Lung (tissue), 12 donors: ENCODE measurements around the gene TRIM63. TPM values are rescaled to one million over a fixed set of nuclear protein-coding genes. Genes with fewer than 3 reads are reported as not detected.

Experiments used
- ATAC-seq: fragments of 200-7000 bp; cut with Tn5 transposase; one replicate; pipeline ENCODE4 v1.9.1; 2020; ENCODE audit warnings: moderate number of reproducible peaks; ENCODE audit not compliant: insufficient read depth, low FRiP score
- DNase-seq, 3 donors: peaks; one replicate each; pipeline ENCODE4 v3.0.0-alpha.2; 2013 to 2017
- H3K27ac ChIP-seq, 2 donors: one replicate each; pipeline ENCODE4 v1.5.1; 2013; ENCODE audit warnings: mild to moderate bottlenecking in 2 of 2, moderate library complexity in 2 of 2, control low read depth in 1 of 2, inconsistent platforms in 1 of 2, low read depth in 1 of 2, low read length in 1 of 2
- H3K27me3 ChIP-seq, 3 donors: one replicate each; pipeline ENCODE4 v1.5.1; 2013; ENCODE audit warnings: low read length in 2 of 3; ENCODE audit not compliant: control insufficient read depth in 3 of 3, insufficient read depth in 3 of 3
- H3K36me3 ChIP-seq, 4 donors: one replicate each; pipeline ENCODE4 v1.5.1; 2013; ENCODE audit warnings: low read length in 4 of 4, mild to moderate bottlenecking in 1 of 4, moderate library complexity in 1 of 4; ENCODE audit not compliant: control insufficient read depth in 4 of 4, insufficient read depth in 4 of 4
- H3K4me1 ChIP-seq, 5 donors: one replicate each; pipeline ENCODE4 v1.5.1; 2013; ENCODE audit warnings: low read length in 5 of 5, mild to moderate bottlenecking in 2 of 5, moderate library complexity in 1 of 5; ENCODE audit not compliant: control insufficient read depth in 5 of 5, insufficient read depth in 5 of 5
- H3K4me3 ChIP-seq: one replicate; pipeline ENCODE4 v1.5.1; 2013; ENCODE audit warnings: mild to moderate bottlenecking, control low read depth, moderate library complexity
- H3K9ac ChIP-seq, 2 donors: one replicate each; pipeline ENCODE4 v1.5.1; 2013; ENCODE audit warnings: low read length in 2 of 2, control low read depth in 1 of 2; ENCODE audit not compliant: insufficient read depth in 1 of 2
- H3K9me3 ChIP-seq, 4 donors: one replicate each; pipeline ENCODE4 v1.5.1; 2013; ENCODE audit warnings: low read length in 3 of 4, mild to moderate bottlenecking in 1 of 4, moderate library complexity in 1 of 4; ENCODE audit not compliant: control insufficient read depth in 4 of 4, insufficient read depth in 3 of 4
- WGBS, 2 donors: extraction: QIAGEN DNeasy Blood & Tissue Kit; methylation state at CpG; one replicate each; pipeline ENCODE4 v1.1.7; 2013; 5-methylcytosine and 5-hydroxymethylcytosine counted together
- polyA plus RNA-seq, 2 donors: library from polyadenylated mRNA; stranded (reverse); fragments of 200-250 nt; gene quantifications; one replicate each; pipeline ENCODE4 v1.2.1, GENCODE V29; 2013
- total RNA-seq, 2 donors: library from RNA; depleted of rRNA in 1 of 2; stranded (reverse); fragments of >200 nt in 1 of 2; gene quantifications; one replicate each; pipeline ENCODE4 v1.2.1, GENCODE V29; 2014 to 2021
- TF ChIP-seq, protein P1 (sequence below): IDR thresholded peaks from 2 replicates; pipeline ENCODE4 v1.5.1; 2012; ENCODE audit warnings: mild to moderate bottlenecking; ENCODE audit errors: control extremely low read depth, extremely low read depth
- donor health status: control.
- donor health status: control.
- donor health status: Bipolar disorder and iron deficiency.
- donor health status: healthy.
- donor health status: DM: yes; HTN: yes; CAD: no.

TRIM63 gene
- total and polyA plus RNA-seq, 4 donors, result 0.12 to 0.31 (median 0.19) TPM

DNA sequence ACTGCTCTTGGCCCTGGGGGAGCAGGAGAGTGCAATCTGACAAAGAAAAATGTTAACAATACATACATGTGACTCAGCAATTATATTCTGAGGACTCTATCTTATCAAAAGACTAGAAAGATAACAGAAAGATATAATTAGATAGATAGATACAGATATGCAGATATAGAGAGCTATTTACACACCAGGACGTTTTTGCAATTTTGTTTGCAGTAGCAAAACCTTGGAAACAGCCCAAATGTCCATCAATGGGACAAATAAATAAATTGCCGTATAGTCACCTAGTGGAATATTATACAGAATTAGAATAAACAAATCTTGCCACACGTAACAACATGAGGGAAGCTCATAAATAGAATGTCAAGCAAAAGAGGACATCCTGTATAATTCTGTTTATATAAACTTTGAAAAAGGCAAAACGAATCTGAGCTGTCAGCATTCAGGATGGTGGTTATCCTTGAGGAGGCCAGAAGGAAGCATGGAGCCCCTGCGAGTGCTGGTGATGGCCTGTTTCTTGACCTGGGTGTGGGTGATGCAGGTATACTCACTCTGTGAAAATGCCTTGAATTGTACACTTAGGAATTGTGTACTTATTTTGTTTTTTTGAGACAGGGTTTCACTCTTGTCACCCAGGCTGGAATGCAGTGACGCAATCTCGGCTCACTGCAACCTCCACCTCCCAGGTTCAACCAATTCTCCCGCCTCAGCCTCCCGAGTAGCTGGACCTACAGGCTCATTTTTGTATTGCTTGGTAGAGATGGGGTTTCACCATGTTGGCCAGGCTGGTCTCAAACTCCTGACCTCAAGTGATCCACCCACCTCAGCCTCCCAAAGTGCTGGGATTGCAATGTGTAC lies 12.8 kb upstream of the TRIM63 start:
- WGBS, 2 donors, result 63 to 77% methylated on average over 9 of the region's 9 CpGs
- DNase-seq (no peak), ATAC-seq (no peak)
- H3K27ac ChIP-seq, result no peak overlapping the region
- H3K4me3 ChIP-seq, result no peak overlapping the region
- no peak overlapping the region for H3K9ac ChIP-seq
- H3K27me3 ChIP-seq, result peaks cover 0 to 4% (median 0%) of the 10 kb centered on the region in 3 donors
- no peaks in the 10 kb centered on the region for H3K36me3 ChIP-seq
- TF ChIP-seq, protein P1, sequence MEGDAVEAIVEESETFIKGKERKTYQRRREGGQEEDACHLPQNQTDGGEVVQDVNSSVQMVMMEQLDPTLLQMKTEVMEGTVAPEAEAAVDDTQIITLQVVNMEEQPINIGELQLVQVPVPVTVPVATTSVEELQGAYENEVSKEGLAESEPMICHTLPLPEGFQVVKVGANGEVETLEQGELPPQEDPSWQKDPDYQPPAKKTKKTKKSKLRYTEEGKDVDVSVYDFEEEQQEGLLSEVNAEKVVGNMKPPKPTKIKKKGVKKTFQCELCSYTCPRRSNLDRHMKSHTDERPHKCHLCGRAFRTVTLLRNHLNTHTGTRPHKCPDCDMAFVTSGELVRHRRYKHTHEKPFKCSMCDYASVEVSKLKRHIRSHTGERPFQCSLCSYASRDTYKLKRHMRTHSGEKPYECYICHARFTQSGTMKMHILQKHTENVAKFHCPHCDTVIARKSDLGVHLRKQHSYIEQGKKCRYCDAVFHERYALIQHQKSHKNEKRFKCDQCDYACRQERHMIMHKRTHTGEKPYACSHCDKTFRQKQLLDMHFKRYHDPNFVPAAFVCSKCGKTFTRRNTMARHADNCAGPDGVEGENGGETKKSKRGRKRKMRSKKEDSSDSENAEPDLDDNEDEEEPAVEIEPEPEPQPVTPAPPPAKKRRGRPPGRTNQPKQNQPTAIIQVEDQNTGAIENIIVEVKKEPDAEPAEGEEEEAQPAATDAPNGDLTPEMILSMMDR, result no peak
- H3K4me1 ChIP-seq, result peaks cover 0 to 7% (median 3%) of the 10 kb centered on the region in 5 donors
- H3K9me3 ChIP-seq, result no peaks in the 10 kb centered on the region

DNA sequence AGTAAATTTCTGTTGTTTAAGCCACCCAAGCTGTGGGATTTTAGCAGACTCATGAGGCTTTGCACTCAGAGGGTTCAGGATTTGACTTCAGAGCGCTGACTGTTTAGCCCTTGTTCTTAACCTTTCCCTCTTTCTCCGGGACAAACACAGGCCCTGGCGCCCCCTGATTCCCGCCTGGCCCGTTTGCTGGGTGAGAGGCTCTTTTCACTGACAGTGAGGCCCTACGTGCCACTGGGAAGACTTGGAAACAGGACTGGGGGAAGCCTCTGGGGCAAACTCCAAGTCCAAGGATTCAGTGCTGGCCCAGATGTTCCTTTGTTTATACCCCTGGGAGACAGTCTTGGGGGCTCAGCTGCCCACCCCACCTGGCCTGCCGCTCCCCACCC lies 11.7 kb upstream of the TRIM63 start:
- Histone ChIP-seq H3K4me3 (no peak overlapping the region), H3K9me3 (no peaks in the 10 kb centered on the region), H3K27ac (peak overlapping the region in 1 of 2 donors; percentile 55), H3K4me1 (peaks cover 0 to 6% (median 3%) of the 10 kb centered on the region in 5 donors), H3K36me3 (no peaks in the 10 kb centered on the region), H3K27me3 (peaks cover 0 to 4% (median 0%) of the 10 kb centered on the region in 3 donors), H3K9ac (no peak overlapping the region)
- TF ChIP-seq, protein P1, result no peak
- DNase-seq (no peak), ATAC-seq (no peak)
- 73 to 77% methylated on average over 7 of the region's 7 CpGs for WGBS, 2 donors

DNA sequence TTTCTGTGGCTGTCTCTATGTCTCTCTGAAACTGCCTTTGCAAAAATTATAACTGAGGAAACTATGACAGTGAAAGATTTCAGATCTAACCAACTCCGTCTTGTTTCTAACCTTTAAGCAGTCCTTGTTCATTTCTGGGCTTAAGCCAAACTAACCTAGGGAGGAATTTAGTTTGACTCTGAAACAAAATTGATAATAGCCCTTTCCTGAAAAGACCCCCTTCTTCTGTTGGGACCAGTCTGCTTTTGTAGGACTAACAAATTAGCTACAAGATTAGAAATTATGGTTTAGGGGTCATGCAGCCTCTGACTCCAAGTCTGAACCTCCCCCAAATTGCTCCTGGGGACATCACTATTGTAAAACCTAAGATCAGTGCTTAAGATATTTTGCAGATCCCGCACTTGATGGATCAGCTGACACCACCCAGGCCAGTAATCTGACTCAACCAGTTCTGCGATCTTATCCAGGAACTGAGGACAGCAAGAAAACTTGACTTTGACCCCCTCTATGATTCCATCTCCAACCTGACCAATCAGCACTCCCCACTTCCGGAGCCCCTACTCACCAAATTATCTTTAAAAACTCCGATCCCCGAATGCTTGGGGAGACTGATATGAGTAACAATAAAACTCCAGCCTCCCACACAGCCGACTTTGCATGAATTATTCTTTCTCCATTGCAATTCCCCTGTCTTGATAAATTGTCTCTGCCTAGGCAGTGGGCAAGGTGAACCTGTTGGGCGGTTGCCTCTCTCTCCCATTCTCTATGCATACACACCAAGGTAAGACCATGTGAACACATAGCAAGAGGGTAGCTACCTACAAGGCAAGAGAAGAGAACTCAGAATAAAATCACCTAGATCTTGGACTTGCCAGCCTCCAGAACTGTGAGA lies 11.1 kb upstream of the TRIM63 start:
- ATAC-seq, result no peak
- H3K9me3 ChIP-seq, result no peaks in the 10 kb centered on the region
- no peak for DNase-seq
- H3K36me3 ChIP-seq, result no peaks in the 10 kb centered on the region
- peaks cover 0 to 6% (median 3%) of the 10 kb centered on the region in 5 donors for H3K4me1 ChIP-seq
- TF ChIP-seq, protein P1, result no peak
- WGBS, 2 donors, result 64 to 86% methylated on average over 8 of the region's 8 CpGs
- H3K27me3 ChIP-seq, result peaks cover 0 to 4% (median 0%) of the 10 kb centered on the region in 3 donors
- H3K9ac ChIP-seq, result no peak overlapping the region
- H3K4me3 ChIP-seq, result no peak overlapping the region
- peak overlapping the region in 1 of 2 donors; percentile 55 for H3K27ac ChIP-seq
